Measurements from ENCODE around the gene TBC1D16. TPM values are rescaled to one million over a fixed set of nuclear protein-coding genes. Genes with fewer than 3 reads are reported as not detected.
"Not testable (repeated sequence)": the region's sequence is repeated elsewhere in the genome, so short reads cannot be mapped to it uniquely, and the experiment has no call there.

TBC1D16 gene
- total and polyA plus RNA-seq, 4 donors, result 7.3 to 48.5 (median 16.5) TPM

DNA sequence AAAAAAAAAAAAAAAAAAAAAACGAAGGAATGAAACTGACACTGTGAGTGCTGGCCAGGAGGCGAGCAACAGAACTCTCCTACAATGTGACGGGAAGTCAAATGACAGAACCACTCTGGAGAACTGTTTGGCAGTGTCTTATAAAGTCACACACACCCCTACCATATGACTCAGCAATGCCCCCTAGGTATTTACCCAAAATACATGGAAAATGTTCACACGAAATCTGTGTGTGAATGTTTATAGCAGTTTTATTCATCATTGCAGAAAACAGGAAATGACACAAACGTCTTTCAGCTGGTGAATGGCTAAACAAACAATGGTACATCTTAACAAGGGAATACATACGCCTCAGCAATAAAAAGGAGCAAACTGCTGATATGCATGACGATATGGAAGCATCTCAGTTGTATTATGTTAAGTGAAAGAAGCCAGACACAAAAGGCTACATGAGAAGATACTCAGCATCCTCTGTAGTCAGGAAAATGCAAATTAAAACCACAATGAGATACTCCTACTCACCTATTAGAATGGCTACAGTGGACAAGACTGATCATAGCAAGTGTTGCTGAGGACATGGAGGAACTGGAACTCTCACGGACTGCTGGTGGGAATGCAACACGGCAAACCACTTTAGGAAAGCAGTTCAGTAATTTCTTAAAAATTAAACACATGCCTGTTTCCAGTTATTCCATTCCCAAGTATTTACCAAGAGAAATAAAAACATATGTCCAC, 74.7 kb downstream of the TBC1D16 start:
- TF ChIP-seq CTCF (IDR thresholded peaks at IDR 0.05; ENCODE audit: control extremely low read depth, extremely low read depth), result no peak
- Histone ChIP-seq H3K27me3 (ENCODE audit: control insufficient read depth in 3 of 3, insufficient read depth in 3 of 3, low read length in 2 of 3) (no peaks in the 10 kb centered on the region), H3K27ac (ENCODE audit: low read depth in 1 of 2, low read length in 1 of 2) (no peak overlapping the region), H3K4me1 (ENCODE audit: control insufficient read depth in 5 of 5, insufficient read depth in 5 of 5, low read length in 5 of 5) (peaks cover 0 to 2% (median under 1%) of the 10 kb centered on the region in 5 donors), H3K4me3 (no peak overlapping the region), H3K9ac (ENCODE audit: insufficient read depth in 1 of 2, low read length in 2 of 2) (no peak overlapping the region), H3K9me3 (ENCODE audit: control insufficient read depth in 4 of 4, insufficient read depth in 3 of 4, low read length in 3 of 4) (peaks cover 0 to 4% (median 0%) of the 10 kb centered on the region in 4 donors), H3K36me3 (ENCODE audit: control insufficient read depth in 4 of 4, insufficient read depth in 4 of 4, low read length in 4 of 4) (no peaks in the 10 kb centered on the region)
- ATAC-seq (ENCODE audit: insufficient read depth, low FRiP score), result no peak
- DNase-seq, result no peak
- WGBS, 2 donors, result 71 to 73% methylated on average over 9 of the region's 9 CpGs

GRCh38 chr17:79959042-79959441, 76.6 kb downstream of the TBC1D16 start:
- no peaks in the 10 kb centered on the region for H3K27me3 ChIP-seq (ENCODE audit: control insufficient read depth in 3 of 3, insufficient read depth in 3 of 3, low read length in 2 of 3)

DNA sequence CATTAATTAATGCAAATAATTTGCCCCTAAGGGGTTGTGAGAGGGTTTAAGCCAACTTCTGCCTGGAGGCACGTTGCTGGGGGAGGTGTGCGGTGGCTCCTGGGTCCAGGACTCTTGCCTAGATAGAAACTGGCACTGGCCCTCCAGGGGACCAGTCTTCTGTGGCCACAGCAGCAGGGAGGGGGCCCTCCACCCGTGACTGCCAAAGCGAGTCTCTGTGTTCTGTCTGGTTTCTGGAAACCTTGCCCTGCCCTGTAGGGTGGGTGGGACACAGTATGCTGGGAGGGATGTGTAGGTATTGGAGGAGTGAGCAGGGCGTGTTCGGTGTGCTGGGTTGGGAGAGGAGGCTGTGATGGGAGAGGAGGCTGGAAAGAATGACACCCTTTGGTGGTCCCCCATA, 78.8 kb downstream of the TBC1D16 start:
- ATAC-seq (ENCODE audit: insufficient read depth, low FRiP score), result no peak
- no peak for DNase-seq

More at GRCh38 chr17:79959042-79959441, 76.6 kb downstream of the TBC1D16 start:
- Histone ChIP-seq H3K9me3 (ENCODE audit: control insufficient read depth in 4 of 4, insufficient read depth in 3 of 4, low read length in 3 of 4) (peaks cover 0 to 4% (median 0%) of the 10 kb centered on the region in 4 donors), H3K36me3 (ENCODE audit: control insufficient read depth in 4 of 4, insufficient read depth in 4 of 4, low read length in 4 of 4) (no peaks in the 10 kb centered on the region), H3K4me3 (no peak overlapping the region), H3K4me1 (ENCODE audit: control insufficient read depth in 5 of 5, insufficient read depth in 5 of 5, low read length in 5 of 5) (peaks cover 0 to 2% (median 0%) of the 10 kb centered on the region in 5 donors), H3K9ac (ENCODE audit: insufficient read depth in 1 of 2, low read length in 2 of 2) (no peak overlapping the region), H3K27ac (ENCODE audit: low read depth in 1 of 2, low read length in 1 of 2) (no peak overlapping the region)
- TF ChIP-seq CTCF (IDR thresholded peaks at IDR 0.05; ENCODE audit: control extremely low read depth, extremely low read depth), result no peak
- DNase-seq, result no peak
- 95 to 96% methylated on average over 4 of the region's 4 CpGs for WGBS, 2 donors
- no peak for ATAC-seq (ENCODE audit: insufficient read depth, low FRiP score)

GRCh38 chr17:79956441-79956735, 79.3 kb downstream of the TBC1D16 start:
- WGBS, 2 donors, result 96 to 97% methylated on average over 8 of the region's 8 CpGs
- H3K27me3 ChIP-seq (ENCODE audit: control insufficient read depth in 3 of 3, insufficient read depth in 3 of 3, low read length in 2 of 3); H3K4me3 ChIP-seq; H3K27ac ChIP-seq (ENCODE audit: low read depth in 1 of 2, low read length in 1 of 2); H3K9ac ChIP-seq (ENCODE audit: insufficient read depth in 1 of 2, low read length in 2 of 2); DNase-seq; ATAC-seq (ENCODE audit: insufficient read depth, low FRiP score); H3K36me3 ChIP-seq (ENCODE audit: control insufficient read depth in 4 of 4, insufficient read depth in 4 of 4, low read length in 4 of 4); H3K9me3 ChIP-seq (ENCODE audit: control insufficient read depth in 4 of 4, insufficient read depth in 3 of 4, low read length in 3 of 4): not testable (repeated sequence)
- peaks cover 0 to 18% (median 6%) of the 10 kb centered on the region in 5 donors for H3K4me1 ChIP-seq (ENCODE audit: control insufficient read depth in 5 of 5, insufficient read depth in 5 of 5, low read length in 5 of 5)

More for the DNA sequence above, 78.8 kb downstream of the TBC1D16 start:
- Histone ChIP-seq H3K9me3 (ENCODE audit: control insufficient read depth in 4 of 4, insufficient read depth in 3 of 4, low read length in 3 of 4) (peaks cover 0 to 4% (median 0%) of the 10 kb centered on the region in 4 donors), H3K4me1 (ENCODE audit: control insufficient read depth in 5 of 5, insufficient read depth in 5 of 5, low read length in 5 of 5) (peaks cover 0 to 13% (median 4%) of the 10 kb centered on the region in 5 donors), H3K36me3 (ENCODE audit: control insufficient read depth in 4 of 4, insufficient read depth in 4 of 4, low read length in 4 of 4) (no peaks in the 10 kb centered on the region), H3K27ac (ENCODE audit: low read depth in 1 of 2, low read length in 1 of 2) (no peak overlapping the region), H3K9ac (ENCODE audit: insufficient read depth in 1 of 2, low read length in 2 of 2) (no peak overlapping the region), H3K4me3 (no peak overlapping the region), H3K27me3 (ENCODE audit: control insufficient read depth in 3 of 3, insufficient read depth in 3 of 3, low read length in 2 of 3) (no peaks in the 10 kb centered on the region)
- 94 to 98% methylated on average over 6 of the region's 6 CpGs for WGBS, 2 donors
- TF ChIP-seq CTCF (IDR thresholded peaks at IDR 0.05; ENCODE audit: control extremely low read depth, extremely low read depth), result no peak

Data from lung (tissue), 12 donors.